Hepatocyte (in vitro differentiated cells): ENCODE data around the gene CDA. TPM values are rescaled to one million over a fixed set of nuclear protein-coding genes. Genes with fewer than 3 reads are reported as not detected.
A peak's percentile ranks its signal among the peaks of the same experiment; 100 is the strongest.

Experiments
- DNase-seq: peaks from one replicate; pipeline ENCODE4 v3.0.0-alpha.2; 2016; ENCODE audit warnings: low spot score
- H2AFZ ChIP-seq: fragments of 200-600 bp; sonication (generic); 2 replicates; pipeline ENCODE4 v1.6.0; 2016; ENCODE audit warnings: antibody characterized with exemption, mild to moderate bottlenecking
- H3K27ac ChIP-seq: fragments of 200-600 bp; sonication (generic); 2 replicates; pipeline ENCODE4 v1.5.1; 2016; ENCODE audit warnings: mild to moderate bottlenecking
- H3K27me3 ChIP-seq: fragments of 200-600 bp; sonication (generic); 2 replicates; pipeline ENCODE4 v1.6.1; 2016
- H3K36me3 ChIP-seq: fragments of 200-600 bp; sonication (generic); replicated peaks from 2 replicates; pipeline ENCODE4 v1.5.1; 2016; ENCODE audit warnings: low read depth; ENCODE audit not compliant: insufficient read depth
- H3K4me1 ChIP-seq: fragments of 200-600 bp; sonication (generic); 2 replicates; pipeline ENCODE4 v1.5.1; 2016; ENCODE audit warnings: mild to moderate bottlenecking, moderate library complexity; ENCODE audit not compliant: insufficient read depth
- H3K4me2 ChIP-seq: fragments of 200-600 bp; sonication (generic); 2 replicates; pipeline ENCODE4 v1.6.0; 2016
- H3K4me3 ChIP-seq: fragments of 200-600 bp; sonication (generic); 2 replicates; pipeline ENCODE4 v1.5.1; 2016; ENCODE audit warnings: mild to moderate bottlenecking
- H3K79me2 ChIP-seq: fragments of 200-600 bp; sonication (generic); 2 replicates; pipeline ENCODE4 v1.6.0; 2017; ENCODE audit warnings: mild to moderate bottlenecking
- H3K9me2 ChIP-seq: fragments of 200-600 bp; sonication (generic); replicated peaks from 2 replicates; pipeline ENCODE4 v1.6.0; 2017; ENCODE audit warnings: mild to moderate bottlenecking; ENCODE audit not compliant: insufficient read depth
- H3K9me3 ChIP-seq: fragments of 200-600 bp; sonication (generic); 2 replicates; pipeline ENCODE4 v1.5.1; 2016; ENCODE audit warnings: low read depth, mild to moderate bottlenecking
- H4K20me1 ChIP-seq: fragments of 200-600 bp; sonication (generic); 2 replicates; pipeline ENCODE4 v1.6.0; 2016; ENCODE audit warnings: mild to moderate bottlenecking; ENCODE audit not compliant: insufficient read depth, poor library complexity, severe bottlenecking
- EZH2 ChIP-seq: fragments of 200-600 bp; sonication (generic); IDR thresholded peaks from 2 replicates; pipeline ENCODE4 v1.6.1; 2016; ENCODE audit warnings: antibody characterized with exemption, mild to moderate bottlenecking, borderline replicate concordance
- EZH2phosphoT487 ChIP-seq: fragments of 200-600 bp; sonication (generic); IDR thresholded peaks from one replicate; pipeline ENCODE4 v1.6.1; 2018; ENCODE audit warnings: antibody characterized with exemption, mild to moderate bottlenecking, low read depth, moderate library complexity; ENCODE audit not compliant: unreplicated experiment, severe bottlenecking
- WGBS: methylation state at CpG from one replicate; pipeline ENCODE4 v1.1.6; 2016; ENCODE audit warnings: low lambda C conversion rate; ENCODE audit errors: missing lambda C conversion rate; 5-methylcytosine and 5-hydroxymethylcytosine counted together
- polyA plus RNA-seq: library from polyadenylated mRNA; unstranded; fragments of >200 nt; fragmentation: Nextera tagmentation; extraction: Ambion mirVana; gene quantifications from 2 replicates; pipeline ENCODE4 v1.2.1, GENCODE V29; 2016
- total RNA-seq: library from RNA; depleted of rRNA; stranded (reverse); fragments of >200 nt; gene quantifications from 2 replicates; pipeline ENCODE4 v1.2.3, GENCODE V29; 2014
- TF ChIP-seq, protein P1 (sequence below): fragments of 200-600 bp; sonication (generic); IDR thresholded peaks from 2 replicates; pipeline ENCODE4 v1.5.1; 2016; ENCODE audit warnings: antibody characterized with exemption, mild to moderate bottlenecking; ENCODE audit not compliant: poor library complexity

Gene CDA
- total and polyA plus RNA-seq, 2 experiments from 2014 or later: 2.1 TPM

DNA sequence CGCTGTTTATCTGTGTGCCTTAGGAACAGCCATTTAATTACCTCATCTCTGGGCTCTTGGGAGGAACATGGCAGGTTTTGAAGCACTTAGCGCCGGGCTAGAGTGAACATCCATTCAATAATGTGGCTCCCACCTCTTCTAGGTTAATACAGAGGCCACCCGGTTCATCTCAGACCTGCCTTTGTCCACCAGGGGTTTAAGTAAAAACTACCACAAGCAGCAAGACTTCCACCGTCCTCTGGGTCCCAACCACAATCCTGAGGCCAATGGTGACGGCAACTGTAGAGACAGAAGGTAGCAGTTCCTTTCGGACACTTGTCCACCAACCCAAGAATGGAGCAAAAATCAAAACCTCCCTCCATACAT, 73.2 kb downstream of the CDA start:
- H3K27me3 ChIP-seq: no peaks in the 10 kb centered on the region
- H3K9me2 ChIP-seq: no peaks in the 10 kb centered on the region
- peaks cover 5% of the 10 kb centered on the region for H4K20me1 ChIP-seq
- H3K4me1 ChIP-seq: peaks cover 11% of the 10 kb centered on the region
- H3K4me2 ChIP-seq: peak overlapping the region; percentile 79
- H2AFZ ChIP-seq: peak overlapping the region; percentile 20
- TF ChIP-seq EZH2: no peak
- TF ChIP-seq, protein P1, sequence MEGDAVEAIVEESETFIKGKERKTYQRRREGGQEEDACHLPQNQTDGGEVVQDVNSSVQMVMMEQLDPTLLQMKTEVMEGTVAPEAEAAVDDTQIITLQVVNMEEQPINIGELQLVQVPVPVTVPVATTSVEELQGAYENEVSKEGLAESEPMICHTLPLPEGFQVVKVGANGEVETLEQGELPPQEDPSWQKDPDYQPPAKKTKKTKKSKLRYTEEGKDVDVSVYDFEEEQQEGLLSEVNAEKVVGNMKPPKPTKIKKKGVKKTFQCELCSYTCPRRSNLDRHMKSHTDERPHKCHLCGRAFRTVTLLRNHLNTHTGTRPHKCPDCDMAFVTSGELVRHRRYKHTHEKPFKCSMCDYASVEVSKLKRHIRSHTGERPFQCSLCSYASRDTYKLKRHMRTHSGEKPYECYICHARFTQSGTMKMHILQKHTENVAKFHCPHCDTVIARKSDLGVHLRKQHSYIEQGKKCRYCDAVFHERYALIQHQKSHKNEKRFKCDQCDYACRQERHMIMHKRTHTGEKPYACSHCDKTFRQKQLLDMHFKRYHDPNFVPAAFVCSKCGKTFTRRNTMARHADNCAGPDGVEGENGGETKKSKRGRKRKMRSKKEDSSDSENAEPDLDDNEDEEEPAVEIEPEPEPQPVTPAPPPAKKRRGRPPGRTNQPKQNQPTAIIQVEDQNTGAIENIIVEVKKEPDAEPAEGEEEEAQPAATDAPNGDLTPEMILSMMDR: no peak
- no peak for TF ChIP-seq EZH2phosphoT487
- 77% methylated on average over 7 of the region's 7 CpGs for WGBS
- no peaks in the 10 kb centered on the region for H3K36me3 ChIP-seq
- DNase-seq: no peak
- H3K27ac ChIP-seq: peak overlapping the region; percentile 76
- H3K4me3 ChIP-seq: peak overlapping the region; percentile 50
- no peaks in the 10 kb centered on the region for H3K9me3 ChIP-seq
- peaks cover 39% of the 10 kb centered on the region for H3K79me2 ChIP-seq

DNA sequence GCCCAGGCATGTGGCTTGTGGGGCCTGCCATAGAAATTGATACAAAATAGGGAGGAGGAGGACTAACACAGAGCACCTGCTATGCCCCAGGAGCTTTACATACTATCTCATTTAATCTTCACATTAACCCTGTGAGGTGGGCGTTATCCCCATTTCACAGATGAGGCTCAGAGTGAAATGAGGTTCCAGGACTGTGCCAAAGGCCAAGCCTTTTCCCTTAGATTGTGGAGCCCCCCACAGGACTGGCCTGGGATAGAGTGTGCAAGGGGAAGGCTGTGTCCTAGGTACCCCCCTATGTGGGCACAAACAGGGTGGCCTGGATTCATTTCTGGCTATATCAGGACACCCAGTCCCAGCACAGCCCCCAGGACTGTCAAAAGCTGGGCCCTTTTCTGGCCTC, 74.5 kb downstream of the CDA start:
- Histone ChIP-seq H3K9me2 (no peaks in the 10 kb centered on the region), H4K20me1 (peaks cover 4% of the 10 kb centered on the region), H3K4me3 (no peak overlapping the region), H3K36me3 (no peaks in the 10 kb centered on the region), H3K4me2 (no peak overlapping the region), H2AFZ (no peak overlapping the region), H3K27me3 (no peaks in the 10 kb centered on the region), H3K9me3 (no peaks in the 10 kb centered on the region), H3K79me2 (peaks cover 27% of the 10 kb centered on the region), H3K4me1 (peaks cover 11% of the 10 kb centered on the region), H3K27ac (no peak overlapping the region)
- DNase-seq: no peak
- 100% methylated on average over 1 of the region's 1 CpG for WGBS
- TF ChIP-seq, protein P1: no peak

DNA sequence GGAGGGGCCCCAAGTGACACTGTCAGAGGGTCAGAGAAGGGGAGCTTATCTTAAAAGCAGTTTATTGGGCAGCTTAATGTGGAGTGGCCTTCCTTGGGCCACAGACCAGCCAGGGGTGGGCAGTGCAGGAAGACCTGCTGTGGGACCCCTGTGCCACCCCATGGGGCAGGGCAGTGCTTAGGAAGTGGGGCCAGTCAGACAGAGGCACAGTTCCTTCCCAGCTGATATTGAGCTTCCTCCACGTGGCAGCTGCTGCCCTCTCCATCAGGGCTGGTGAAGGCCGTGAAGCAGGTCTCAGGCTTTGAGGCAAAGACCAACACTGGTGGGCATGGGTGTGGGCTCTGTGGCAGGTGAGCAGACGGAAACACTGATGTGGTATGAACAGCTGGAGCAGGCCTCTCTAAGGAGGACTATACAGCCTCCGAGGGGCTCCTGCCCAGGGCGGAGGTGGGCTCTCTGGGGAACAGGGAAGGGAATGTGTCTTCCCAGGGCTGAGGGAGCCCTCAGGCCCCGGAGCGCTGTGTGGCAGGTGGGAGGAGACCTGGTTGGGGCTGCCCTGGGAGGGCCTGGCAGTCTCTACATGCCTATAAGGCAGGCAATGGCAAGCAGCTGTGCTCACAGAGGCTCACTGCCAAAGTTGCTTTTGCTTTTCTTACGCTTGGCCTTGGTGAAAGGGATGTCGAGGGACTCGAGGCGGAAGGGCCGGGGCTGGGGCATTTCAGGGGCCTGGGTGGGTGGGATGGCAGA, 75.2 kb downstream of the CDA start:
- Histone ChIP-seq H3K36me3 (no peaks in the 10 kb centered on the region), H3K79me2 (peaks cover 19% of the 10 kb centered on the region), H3K9me3 (no peaks in the 10 kb centered on the region), H3K27me3 (no peaks in the 10 kb centered on the region), H3K27ac (no peak overlapping the region), H3K4me1 (peaks cover 11% of the 10 kb centered on the region), H3K4me2 (no peak overlapping the region), H2AFZ (no peak overlapping the region), H4K20me1 (peaks cover 4% of the 10 kb centered on the region), H3K4me3 (no peak overlapping the region), H3K9me2 (no peaks in the 10 kb centered on the region)
- DNase-seq: no peak
- TF ChIP-seq, protein P1: no peak
- TF ChIP-seq EZH2: no peak
- TF ChIP-seq EZH2phosphoT487: no peak
- WGBS: 84% methylated on average over 12 of the region's 12 CpGs
